SK-N-SH (cell line): Measurements from ENCODE around the gene PODXL2. TPM values are rescaled to one million over a fixed set of nuclear protein-coding genes. Genes with fewer than 3 reads are reported as not detected.

Source experiments
- CTCF ChIA-PET: fragments of 300-600, 350-600 bp; formaldehyde crosslinking; extraction: SDS; loops from one replicate; lab custom pipeline; 2021; lab: Yijun Ruan, JAX
- POLR2A ChIA-PET: fragments of 350-600 bp; sonication (Branson Sonifier 250); formaldehyde crosslinking; extraction: SDS; loops from one replicate; lab custom pipeline; 2020; ENCODE audit warnings: antibody characterized with exemption, inconsistent platforms; lab: Yijun Ruan, JAX
- DNase-seq: peaks from one replicate; pipeline ENCODE4 v3.0.0; 2012
- H2AFZ ChIP-seq: fragments of 200-600 bp; sonication (generic); 2 replicates; pipeline ENCODE4 v1.8.1; 2016; ENCODE audit warnings: antibody characterized with exemption, mild to moderate bottlenecking, low read depth
- H3F3A ChIP-seq: fragments of 200-600 bp; sonication (generic); replicated peaks from 2 replicates; pipeline ENCODE3; 2016; ENCODE audit warnings: antibody characterized with exemption, mild to moderate bottlenecking; ENCODE audit not compliant: insufficient read depth
- H3K27ac ChIP-seq, 2 experiments: fragments of 200-500 bp in 1 of 2; fragments of 200-600 bp in 1 of 2; sonication (Bioruptor generic) in 1 of 2; sonication (generic), shearing (Covaris generic) in 1 of 2; 2 replicates each; pipeline versions ENCODE4 v1.5.1 to v1.6.1; 2014 to 2016; ENCODE audit warnings: low read depth in 2 of 2, inconsistent platforms in 1 of 2, low read length in 1 of 2, mild to moderate bottlenecking in 1 of 2, mixed read lengths in 1 of 2
- H3K27me3 ChIP-seq: fragments of 200-600 bp; sonication (generic), shearing (Covaris generic); 2 replicates; pipeline ENCODE4 v1.6.1; 2016; ENCODE audit warnings: mixed run types; ENCODE audit not compliant: insufficient read depth
- H3K36me3 ChIP-seq, 2 experiments: fragments of 200-500 bp in 1 of 2; fragments of 200-600 bp in 1 of 2; sonication (Bioruptor generic) in 1 of 2; sonication (generic) in 1 of 2; replicated peaks in 1 of 2; 2 replicates each; pipeline versions ENCODE3 to v1.5.1; 2014 to 2016; ENCODE audit warnings: low read length in 1 of 2, mild to moderate bottlenecking in 1 of 2; ENCODE audit not compliant: insufficient read depth in 2 of 2, control insufficient read depth in 1 of 2
- H3K4me1 ChIP-seq, 2 experiments: fragments of 200-500 bp in 1 of 2; fragments of 200-600 bp in 1 of 2; sonication (Bioruptor generic) in 1 of 2; sonication (generic), shearing (Covaris generic) in 1 of 2; 2 replicates each; pipeline versions ENCODE4 v1.5.1 to v1.6.1; 2014 to 2016; ENCODE audit warnings: low read depth in 1 of 2, low read length in 1 of 2, mixed run types in 1 of 2; ENCODE audit not compliant: insufficient read depth in 2 of 2, control insufficient read depth in 1 of 2
- H3K4me2 ChIP-seq: fragments of 200-600 bp; sonication (generic), shearing (Covaris generic); 2 replicates; pipeline ENCODE4 v1.6.1; 2017; ENCODE audit warnings: mixed run types
- H3K4me3 ChIP-seq, 2 experiments: fragments of 200-500 bp in 1 of 2; fragments of 200-600 bp in 1 of 2; sonication (Bioruptor generic) in 1 of 2; sonication (generic), shearing (Covaris generic) in 1 of 2; 2 replicates each; pipeline versions ENCODE4 v1.5.1 to v1.8.1; 2014 to 2016; ENCODE audit warnings: low read depth in 2 of 2, inconsistent platforms in 1 of 2, low read length in 1 of 2, mild to moderate bottlenecking in 1 of 2, mixed read lengths in 1 of 2, moderate library complexity in 1 of 2
- H3K79me2 ChIP-seq: fragments of 200-600 bp; sonication (generic); 2 replicates; pipeline ENCODE4 v1.8.1; 2017; ENCODE audit warnings: mild to moderate bottlenecking; ENCODE audit not compliant: insufficient read depth
- H3K9ac ChIP-seq: fragments of 200-600 bp; sonication (generic); 2 replicates; pipeline ENCODE4 v1.6.1; 2017; ENCODE audit warnings: mixed run types
- H3K9me2 ChIP-seq: fragments of 200-600 bp; sonication (generic); 2 replicates; pipeline ENCODE4 v1.6.1; 2017; ENCODE audit warnings: mixed run types
- H3K9me3 ChIP-seq: fragments of 200-600 bp; sonication (generic); 2 replicates; pipeline ENCODE4 v1.6.1; 2017; ENCODE audit warnings: mixed run types, mild to moderate bottlenecking, moderate library complexity
- H4K20me1 ChIP-seq: fragments of 200-600 bp; sonication (generic); 2 replicates; pipeline ENCODE4 v1.6.1; 2017; ENCODE audit warnings: mild to moderate bottlenecking, mixed run types; ENCODE audit not compliant: insufficient read depth
- CHD2 ChIP-seq: fragments of 150-350 bp; IDR thresholded peaks from 2 replicates; pipeline ENCODE4 v1.6.1; 2018; ENCODE audit warnings: low read length; ENCODE audit not compliant: partially characterized antibody
- CTCF ChIP-seq: fragments of 200-600 bp; sonication (generic); IDR thresholded peaks from 2 replicates; pipeline ENCODE4 v1.6.1; 2017; ENCODE audit warnings: antibody characterized with exemption, mild to moderate bottlenecking, moderate library complexity
- ELF1 ChIP-seq: IDR thresholded peaks from 2 replicates; pipeline ENCODE4 v1.4.0; 2012
- EZH2phosphoT487 ChIP-seq: fragments of 200-600 bp; sonication (generic); IDR thresholded peaks from 2 replicates; pipeline ENCODE4 v1.6.1; 2017; ENCODE audit warnings: low read depth, mixed run types, mild to moderate bottlenecking, antibody characterized with exemption, moderate library complexity, borderline replicate concordance
- FOSL2 ChIP-seq: IDR thresholded peaks from 2 replicates; pipeline ENCODE4 v1.4.0; 2012; ENCODE audit warnings: low read depth, mild to moderate bottlenecking, moderate library complexity, borderline replicate concordance
- FOXM1 ChIP-seq: IDR thresholded peaks from 2 replicates; pipeline ENCODE4 v1.4.0; 2012; ENCODE audit warnings: low read depth, mild to moderate bottlenecking
- PBX3 ChIP-seq: IDR thresholded peaks from 2 replicates; pipeline ENCODE4; 2012
- POLR2AphosphoS5 ChIP-seq: IDR thresholded peaks from 2 replicates; pipeline ENCODE4 v1.6.1; 2012; ENCODE audit warnings: low read depth, low read length
- RAD21 ChIP-seq: IDR thresholded peaks from 2 replicates; pipeline ENCODE4 v1.6.1; 2012; ENCODE audit warnings: mild to moderate bottlenecking, low read length
- RCOR1 ChIP-seq: fragments of 150-350 bp; IDR thresholded peaks from 2 replicates; pipeline ENCODE4 v1.6.1; 2017; ENCODE audit warnings: antibody characterized with exemption, low read length
- RFX5 ChIP-seq: IDR thresholded peaks from 2 replicates; pipeline ENCODE4 v1.6.1; 2012; ENCODE audit warnings: mild to moderate bottlenecking, improper control_type of control experiment, low read length
- RXRA ChIP-seq: IDR thresholded peaks from 2 replicates; pipeline ENCODE4 v1.4.0; 2012; ENCODE audit warnings: low read depth, mild to moderate bottlenecking, borderline replicate concordance
- SIN3A ChIP-seq: IDR thresholded peaks from 2 replicates; pipeline ENCODE4 v1.6.1; 2012; ENCODE audit warnings: low read depth, mild to moderate bottlenecking, low read length, moderate library complexity, borderline replicate concordance
- TCF12 ChIP-seq: IDR thresholded peaks from 2 replicates; pipeline ENCODE4 v1.4.0; 2012
- USF2 ChIP-seq: fragments of 150-350 bp; IDR thresholded peaks from 2 replicates; pipeline ENCODE4 v1.6.1; 2017; ENCODE audit warnings: antibody characterized with exemption, low read length, low read depth, borderline replicate concordance
- ZBTB33 ChIP-seq: IDR thresholded peaks from 2 replicates; pipeline ENCODE4 v1.4.0; 2012; ENCODE audit warnings: low read depth, borderline replicate concordance
- WGBS: methylation state at CpG from one replicate; pipeline ENCODE4 v1.1.6; 2017; ENCODE audit warnings: low lambda C conversion rate; 5-methylcytosine and 5-hydroxymethylcytosine counted together
- polyA plus RNA-seq, 3 experiments: library from polyadenylated mRNA; depleted of rRNA; stranded (reverse); fragments of >200 nt; gene quantifications; 2 replicates each; pipeline ENCODE4 v1.2.3, GENCODE V29; 2012

PODXL2 gene
- polyA plus RNA-seq, 1 of the 3 experiments (the other 2 are of a cell fraction), result 27.5 TPM

GRCh38 chr3:127691974-127692373 lies 63.0 kb downstream of the PODXL2 start:
- Histone ChIP-seq H2AFZ (no peak overlapping the region), H3F3A (peaks cover 4% of the 10 kb centered on the region), H3K36me3 (no peaks in the 10 kb centered on the region), H3K9me3 (no peaks in the 10 kb centered on the region), H3K4me3 (no peak overlapping the region), H3K9me2 (no peaks in the 10 kb centered on the region), H3K9ac (no peak overlapping the region), H3K79me2 (no peaks in the 10 kb centered on the region), H3K4me1 (peaks cover 21 to 61% of the 10 kb centered on the region in 2 experiments; a peak in 3 of 4 replicates), H3K27me3 (no peaks in the 10 kb centered on the region), H4K20me1 (no peaks in the 10 kb centered on the region), H3K27ac (no peak overlapping the region), H3K4me2 (no peak overlapping the region)
- POLR2A ChIA-PET, result interaction anchor here (0.9 kb wide), 1 partner anchor 131 kb away, joined by 3 read pairs; no protein-coding TSS in a partner anchor
- TF ChIP-seq RXRA (no peak), FOXM1 (no peak), SIN3A (no peak), ELF1 (no peak), CHD2 (no peak), RCOR1 (no peak)
- no peak for DNase-seq
- 96% methylated on average over 6 of the region's 6 CpGs for WGBS
- CTCF ChIA-PET, result interaction anchor here (0.6 to 9.2 kb wide), 8 partner anchors 10 to 279 kb away, joined by 3 to 141 read pairs (median 8); partner anchors contain the start of gene MGLL

- no peaks in the 10 kb centered on the region for H3K27me3 ChIP-seq
- no peak for TF ChIP-seq RFX5
- TF ChIP-seq USF2, result no peak
- TF ChIP-seq TCF12, result no peak
- no peak for TF ChIP-seq FOSL2
- TF ChIP-seq EZH2phosphoT487, result no peak
- no peak for TF ChIP-seq RAD21
- TF ChIP-seq PBX3, result no peak
- TF ChIP-seq POLR2AphosphoS5, result no peak
- TF ChIP-seq CTCF, result no peak
- TF ChIP-seq ZBTB33, result no peak
- no peak for TF ChIP-seq CHD2
- no peaks in the 10 kb centered on the region for H3K9me3 ChIP-seq
- peaks cover 4% of the 10 kb centered on the region for H3F3A ChIP-seq
- no peak overlapping the region for H2AFZ ChIP-seq
- H3K4me2 ChIP-seq, result no peak overlapping the region
- WGBS, result 85% methylated on average over 21 of the region's 21 CpGs
- H3K36me3 ChIP-seq, result no peaks in the 10 kb centered on the region
- no peak overlapping the region for H3K9ac ChIP-seq
- POLR2A ChIA-PET, result no interaction called here
- H4K20me1 ChIP-seq, result no peaks in the 10 kb centered on the region
- CTCF ChIA-PET, result interaction anchor here (0.6 to 9.2 kb wide), 6 partner anchors 11 to 278 kb away, joined by 3 to 141 read pairs (median 8); no protein-coding TSS in a partner anchor
- no peaks in the 10 kb centered on the region for H3K79me2 ChIP-seq
- no peak overlapping the region for H3K27ac ChIP-seq
- H3K4me1 ChIP-seq, result peaks cover 26 to 68% of the 10 kb centered on the region in 2 experiments; a peak in 3 of 4 replicates
- no peak overlapping the region for H3K4me3 ChIP-seq
- DNase-seq, result no peak
- H3K9me2 ChIP-seq, result no peaks in the 10 kb centered on the region
These were observed 63.7 kb downstream of the PODXL2 start for GRCh38 chr3:127692501-127693335.
